Panc1 (cell line): ENCODE results near the gene SDF2L1.

Source experiments
- POLR2AphosphoS5 ChIP-seq: IDR thresholded peaks from 2 replicates; pipeline ENCODE4 v1.6.1; 2012; ENCODE audit warnings: mild to moderate bottlenecking, low read depth, low read length, moderate library complexity
- SIN3A ChIP-seq: IDR thresholded peaks from 2 replicates; pipeline ENCODE4 v1.6.1; 2012; ENCODE audit warnings: low read depth, mild to moderate bottlenecking, low read length, moderate library complexity, borderline replicate concordance; ENCODE audit not compliant: insufficient read depth
- TCF7L2 ChIP-seq: IDR thresholded peaks from 2 replicates; pipeline ENCODE4 v1.6.1; 2011; ENCODE audit warnings: mild to moderate bottlenecking, low read depth, low read length, inconsistent platforms
- TF ChIP-seq, protein P1 (sequence below): fragments of 450-650 bp; IDR thresholded peaks from 2 replicates; pipeline ENCODE4 v1.5.1; 2017; ENCODE audit warnings: mild to moderate bottlenecking
- TF ChIP-seq, protein P2 (sequence below), 2 experiments: IDR thresholded peaks; 2 replicates each; pipeline ENCODE4 v1.6.1; 2011 to 2012; ENCODE audit warnings: low read depth in 2 of 2, control low read depth in 1 of 2, low read length in 1 of 2, mild to moderate bottlenecking in 1 of 2, moderate library complexity in 1 of 2; ENCODE audit not compliant: insufficient read depth in 1 of 2

DNA sequence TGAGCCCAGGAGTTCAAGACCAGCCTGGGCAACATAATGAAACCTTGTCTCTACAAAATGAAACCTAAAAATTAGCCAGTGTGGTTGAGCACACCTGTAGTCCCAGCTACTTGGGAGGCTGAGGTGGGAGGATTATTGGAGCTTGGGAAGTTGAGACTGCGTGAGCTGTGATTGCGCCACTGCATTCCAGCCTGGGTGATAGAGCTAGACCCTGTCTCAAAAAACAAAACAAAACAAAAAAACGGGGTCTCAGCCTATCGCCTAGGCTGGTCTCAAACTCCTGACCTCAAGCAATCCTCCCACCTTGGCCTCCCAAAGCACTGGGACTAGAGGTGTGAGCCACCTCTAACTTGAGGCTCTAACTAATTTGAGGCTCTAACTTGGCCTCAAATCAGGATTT is 37.3 kb downstream of the SDF2L1 start:
- TF ChIP-seq, protein P1, sequence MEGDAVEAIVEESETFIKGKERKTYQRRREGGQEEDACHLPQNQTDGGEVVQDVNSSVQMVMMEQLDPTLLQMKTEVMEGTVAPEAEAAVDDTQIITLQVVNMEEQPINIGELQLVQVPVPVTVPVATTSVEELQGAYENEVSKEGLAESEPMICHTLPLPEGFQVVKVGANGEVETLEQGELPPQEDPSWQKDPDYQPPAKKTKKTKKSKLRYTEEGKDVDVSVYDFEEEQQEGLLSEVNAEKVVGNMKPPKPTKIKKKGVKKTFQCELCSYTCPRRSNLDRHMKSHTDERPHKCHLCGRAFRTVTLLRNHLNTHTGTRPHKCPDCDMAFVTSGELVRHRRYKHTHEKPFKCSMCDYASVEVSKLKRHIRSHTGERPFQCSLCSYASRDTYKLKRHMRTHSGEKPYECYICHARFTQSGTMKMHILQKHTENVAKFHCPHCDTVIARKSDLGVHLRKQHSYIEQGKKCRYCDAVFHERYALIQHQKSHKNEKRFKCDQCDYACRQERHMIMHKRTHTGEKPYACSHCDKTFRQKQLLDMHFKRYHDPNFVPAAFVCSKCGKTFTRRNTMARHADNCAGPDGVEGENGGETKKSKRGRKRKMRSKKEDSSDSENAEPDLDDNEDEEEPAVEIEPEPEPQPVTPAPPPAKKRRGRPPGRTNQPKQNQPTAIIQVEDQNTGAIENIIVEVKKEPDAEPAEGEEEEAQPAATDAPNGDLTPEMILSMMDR = no peak
- TF ChIP-seq POLR2AphosphoS5 (no peak), SIN3A (no peak), TCF7L2 (no peak)
- TF ChIP-seq, protein P2, sequence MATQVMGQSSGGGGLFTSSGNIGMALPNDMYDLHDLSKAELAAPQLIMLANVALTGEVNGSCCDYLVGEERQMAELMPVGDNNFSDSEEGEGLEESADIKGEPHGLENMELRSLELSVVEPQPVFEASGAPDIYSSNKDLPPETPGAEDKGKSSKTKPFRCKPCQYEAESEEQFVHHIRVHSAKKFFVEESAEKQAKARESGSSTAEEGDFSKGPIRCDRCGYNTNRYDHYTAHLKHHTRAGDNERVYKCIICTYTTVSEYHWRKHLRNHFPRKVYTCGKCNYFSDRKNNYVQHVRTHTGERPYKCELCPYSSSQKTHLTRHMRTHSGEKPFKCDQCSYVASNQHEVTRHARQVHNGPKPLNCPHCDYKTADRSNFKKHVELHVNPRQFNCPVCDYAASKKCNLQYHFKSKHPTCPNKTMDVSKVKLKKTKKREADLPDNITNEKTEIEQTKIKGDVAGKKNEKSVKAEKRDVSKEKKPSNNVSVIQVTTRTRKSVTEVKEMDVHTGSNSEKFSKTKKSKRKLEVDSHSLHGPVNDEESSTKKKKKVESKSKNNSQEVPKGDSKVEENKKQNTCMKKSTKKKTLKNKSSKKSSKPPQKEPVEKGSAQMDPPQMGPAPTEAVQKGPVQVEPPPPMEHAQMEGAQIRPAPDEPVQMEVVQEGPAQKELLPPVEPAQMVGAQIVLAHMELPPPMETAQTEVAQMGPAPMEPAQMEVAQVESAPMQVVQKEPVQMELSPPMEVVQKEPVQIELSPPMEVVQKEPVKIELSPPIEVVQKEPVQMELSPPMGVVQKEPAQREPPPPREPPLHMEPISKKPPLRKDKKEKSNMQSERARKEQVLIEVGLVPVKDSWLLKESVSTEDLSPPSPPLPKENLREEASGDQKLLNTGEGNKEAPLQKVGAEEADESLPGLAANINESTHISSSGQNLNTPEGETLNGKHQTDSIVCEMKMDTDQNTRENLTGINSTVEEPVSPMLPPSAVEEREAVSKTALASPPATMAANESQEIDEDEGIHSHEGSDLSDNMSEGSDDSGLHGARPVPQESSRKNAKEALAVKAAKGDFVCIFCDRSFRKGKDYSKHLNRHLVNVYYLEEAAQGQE (IDR thresholded peaks at IDR 0.05; ENCODE audit: insufficient read depth in 1 of 2, low read depth in 2 of 2, low read length in 1 of 2) = no peak
